ENCODE results near the gene VEGFD.

VEGFD gene, protein sequence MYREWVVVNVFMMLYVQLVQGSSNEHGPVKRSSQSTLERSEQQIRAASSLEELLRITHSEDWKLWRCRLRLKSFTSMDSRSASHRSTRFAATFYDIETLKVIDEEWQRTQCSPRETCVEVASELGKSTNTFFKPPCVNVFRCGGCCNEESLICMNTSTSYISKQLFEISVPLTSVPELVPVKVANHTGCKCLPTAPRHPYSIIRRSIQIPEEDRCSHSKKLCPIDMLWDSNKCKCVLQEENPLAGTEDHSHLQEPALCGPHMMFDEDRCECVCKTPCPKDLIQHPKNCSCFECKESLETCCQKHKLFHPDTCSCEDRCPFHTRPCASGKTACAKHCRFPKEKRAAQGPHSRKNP

DNA sequence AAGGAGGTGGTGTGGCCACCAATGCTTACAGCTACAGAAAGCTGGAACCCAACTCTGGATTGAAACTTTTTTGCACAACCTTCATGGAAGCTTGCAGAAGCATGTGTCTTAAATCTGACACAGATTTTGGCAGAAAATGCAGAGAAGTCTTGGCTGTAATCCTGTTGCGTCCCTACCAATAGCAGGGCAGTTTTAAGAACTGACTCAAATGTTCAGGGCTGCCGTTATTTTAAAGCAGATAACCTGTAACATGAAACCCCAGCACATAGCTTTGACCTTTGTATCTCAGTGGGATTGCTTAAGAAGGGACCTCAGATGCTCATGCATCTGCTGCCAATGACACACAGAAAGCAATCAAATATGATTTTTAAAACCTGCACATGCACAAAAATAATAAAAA, at the start of gene VEGFD:
TSS of gene VEGFD (minus strand) at position 110 of the 400 bp plus-strand sequence. CDS start 467 bp downstream, outside the sequence.
- DNase-seq, result no peak
- in situ Hi-C loops (cut with HindIII; ENCODE audit: low pct_ligation_motif_present, low pct_unique_long_range_greater_than_20kb, low sequenced_read_pairs), result no loop called here

DNA sequence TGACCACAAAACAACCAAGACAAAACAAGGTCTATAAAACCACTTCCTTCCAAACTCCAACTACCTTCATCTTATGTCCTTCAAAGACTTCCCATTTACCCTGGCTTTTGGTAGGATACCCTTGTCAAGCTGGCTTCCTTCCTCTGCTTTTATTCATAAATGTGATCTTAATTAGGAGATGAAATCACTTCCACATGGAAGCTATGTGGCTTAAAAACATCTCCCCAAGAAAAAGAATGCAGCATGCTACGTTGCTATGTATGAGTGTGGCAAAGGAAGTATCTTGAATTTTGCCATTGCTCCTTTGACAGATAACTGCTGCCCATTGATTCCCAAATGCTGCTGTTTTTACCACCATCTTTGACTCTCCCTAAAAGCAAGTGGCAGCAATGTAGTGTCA, 46.4 kb upstream of the VEGFD start:
- no peak for DNase-seq
- in situ Hi-C loops (cut with HindIII; ENCODE audit: low pct_ligation_motif_present, low pct_unique_long_range_greater_than_20kb, low sequenced_read_pairs), result no loop called here

DNA sequence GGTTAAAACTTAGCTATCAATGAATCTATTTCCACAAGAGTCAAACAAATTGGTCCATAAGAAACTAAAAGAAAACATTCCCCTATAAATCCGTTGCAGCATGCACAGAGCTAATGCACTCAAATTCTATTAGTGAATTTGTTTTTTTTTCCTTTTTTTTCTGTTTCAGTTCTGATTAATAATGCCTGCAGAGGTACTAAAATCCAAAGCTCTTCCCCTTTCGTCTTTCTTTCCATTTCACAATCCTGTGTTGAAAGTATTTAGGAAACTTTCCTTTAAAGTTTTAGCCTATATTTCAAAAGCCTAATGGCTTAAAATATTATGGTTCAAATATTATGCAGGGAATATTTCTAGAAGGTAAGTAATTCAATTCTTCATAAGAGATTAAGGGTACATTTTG, 45.9 kb upstream of the VEGFD start:
- no peak for DNase-seq
- in situ Hi-C loops (cut with HindIII; ENCODE audit: low pct_ligation_motif_present, low pct_unique_long_range_greater_than_20kb, low sequenced_read_pairs), result no loop called here

DNA sequence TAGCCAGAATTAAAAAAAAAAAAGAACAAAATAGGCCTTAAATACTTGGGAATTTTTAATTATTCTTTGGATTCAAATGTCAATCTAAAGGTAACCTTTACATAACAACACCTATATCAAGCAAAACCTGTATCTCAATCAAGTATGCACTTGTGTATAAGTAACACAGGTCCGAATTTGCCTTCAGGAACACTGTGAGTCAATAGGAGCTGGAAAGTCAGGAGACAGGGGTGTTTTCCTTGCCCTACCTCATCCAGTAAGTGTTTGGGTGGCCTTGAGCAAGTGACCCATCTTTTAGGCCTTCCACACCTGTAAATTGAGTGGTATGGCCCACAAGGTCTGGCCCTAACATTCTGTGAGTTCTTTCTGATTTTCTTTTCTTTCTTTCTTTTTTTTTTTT, 40.8 kb upstream of the VEGFD start:
- in situ Hi-C loops (cut with HindIII; ENCODE audit: low pct_ligation_motif_present, low pct_unique_long_range_greater_than_20kb, low sequenced_read_pairs), result no loop called here
- no peak for DNase-seq

DNA sequence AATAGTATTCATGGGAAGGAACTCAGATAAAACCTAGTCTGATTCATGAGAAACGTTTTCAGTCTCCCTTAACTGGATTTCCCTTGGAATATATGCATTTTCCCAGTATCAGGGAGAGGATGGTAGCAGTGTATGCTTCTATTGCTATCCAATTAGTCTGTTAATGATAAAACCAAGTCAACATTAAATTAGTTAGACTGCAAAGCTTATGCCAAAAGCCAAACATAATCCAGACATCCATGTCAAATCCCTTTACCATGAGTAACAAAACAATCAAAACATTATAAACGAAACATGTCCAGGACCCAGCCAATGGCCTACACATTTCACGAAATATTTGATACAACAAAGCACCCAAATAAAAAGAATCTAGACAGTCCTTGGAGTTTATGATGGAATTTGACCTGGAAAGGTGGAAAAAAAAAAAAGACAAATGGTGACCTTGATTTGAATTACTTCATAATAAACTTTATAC, 34.5 kb upstream of the VEGFD start:
- DNase-seq, result no peak
- in situ Hi-C loops (cut with HindIII; ENCODE audit: low pct_ligation_motif_present, low pct_unique_long_range_greater_than_20kb, low sequenced_read_pairs), result no loop called here

DNA sequence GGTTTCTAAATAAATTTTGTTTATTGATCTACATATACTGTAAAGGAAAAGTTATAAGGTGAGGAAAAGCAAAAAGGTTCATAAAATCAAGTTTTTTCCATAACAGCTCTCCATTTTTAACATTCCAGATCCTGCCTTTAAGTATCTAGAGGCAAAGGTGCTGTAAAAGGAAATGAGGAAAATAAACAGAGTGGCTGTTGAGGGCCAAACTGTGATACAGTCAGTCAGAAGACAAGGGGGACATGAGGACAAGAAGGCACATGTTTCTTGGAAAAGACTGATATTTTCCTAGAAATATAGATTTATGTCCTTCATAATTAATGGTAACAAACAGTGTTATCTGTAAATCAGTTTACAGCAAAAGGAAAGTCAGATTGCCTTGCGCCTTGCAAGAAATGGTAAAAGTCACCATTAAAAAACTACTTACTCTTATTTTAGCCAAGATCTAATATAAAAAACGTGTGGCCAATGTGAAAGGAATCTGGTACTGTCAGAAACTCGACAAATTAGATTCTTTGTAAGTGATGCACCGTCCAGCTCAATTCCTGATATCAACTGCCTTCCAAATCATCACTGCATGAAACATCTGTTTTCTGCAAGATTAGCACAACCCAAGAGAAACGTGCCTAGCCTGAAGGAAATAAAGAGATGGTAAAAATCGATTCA, 34.0 kb upstream of the VEGFD start:
- in situ Hi-C loops (cut with HindIII; ENCODE audit: low pct_ligation_motif_present, low pct_unique_long_range_greater_than_20kb, low sequenced_read_pairs), result no loop called here
- DNase-seq, result no peak

DNA sequence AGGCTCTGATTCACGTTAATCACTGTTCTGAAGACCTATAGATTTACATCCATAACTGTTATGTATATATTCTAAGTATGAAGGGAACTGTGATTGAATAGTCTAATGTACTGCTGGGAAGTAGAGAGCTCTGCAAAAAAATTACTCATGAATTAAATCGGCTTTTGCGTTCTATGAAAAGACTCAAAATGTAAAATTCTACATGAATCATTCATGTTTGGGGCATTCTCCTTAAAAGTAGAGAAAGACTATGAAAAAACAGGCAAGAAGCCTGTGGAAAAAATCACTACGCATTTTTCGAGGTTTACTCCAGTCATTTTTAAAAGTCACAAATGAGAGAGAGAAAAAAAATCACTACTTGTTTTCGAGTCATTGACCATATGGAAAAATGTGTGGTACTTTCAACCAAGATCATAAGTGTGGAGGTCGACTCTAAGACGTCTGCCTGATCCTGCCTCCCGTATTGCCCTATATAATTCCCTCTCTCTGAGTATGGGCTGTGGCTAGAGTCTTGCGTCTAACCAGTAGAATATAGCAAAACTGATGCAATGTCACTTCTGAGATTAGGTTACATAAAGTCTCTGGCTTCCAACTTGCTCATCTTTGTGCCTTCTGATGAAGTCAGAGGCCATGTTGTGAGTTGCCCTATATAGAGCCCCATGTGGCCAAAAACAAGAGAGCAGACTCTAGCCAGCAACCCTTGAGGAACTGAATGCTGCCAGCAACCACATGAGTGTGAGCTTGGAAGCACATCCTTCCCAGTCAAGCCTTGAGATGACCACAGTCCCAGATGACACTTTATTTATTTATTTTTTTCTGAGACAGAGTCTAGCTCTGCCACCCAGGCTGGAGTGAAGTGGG, 32.1 kb upstream of the VEGFD start:
- in situ Hi-C loops (cut with HindIII; ENCODE audit: low pct_ligation_motif_present, low pct_unique_long_range_greater_than_20kb, low sequenced_read_pairs), result no loop called here
- DNase-seq, result no peak

DNA sequence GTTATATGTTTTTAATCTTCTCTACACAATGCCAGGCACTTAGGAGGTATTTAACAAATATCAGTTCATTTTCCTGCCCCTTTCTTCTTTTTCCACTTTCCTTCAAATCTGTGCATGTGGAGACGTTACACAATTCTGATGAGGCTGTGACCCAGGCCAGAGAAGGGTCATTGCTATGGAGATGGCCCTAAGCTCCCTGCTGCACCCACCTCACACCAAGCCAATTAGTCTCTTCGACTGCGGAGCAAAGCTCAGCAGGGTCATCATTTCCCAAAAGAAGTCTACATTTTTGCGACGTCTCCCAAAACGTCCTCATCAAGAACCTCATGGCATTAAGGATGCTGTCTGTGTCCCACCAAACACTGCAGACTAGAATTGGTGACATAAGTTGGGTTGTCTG, 28.9 kb upstream of the VEGFD start:
- in situ Hi-C loops (cut with HindIII; ENCODE audit: low pct_ligation_motif_present, low pct_unique_long_range_greater_than_20kb, low sequenced_read_pairs), result no loop called here

DNA sequence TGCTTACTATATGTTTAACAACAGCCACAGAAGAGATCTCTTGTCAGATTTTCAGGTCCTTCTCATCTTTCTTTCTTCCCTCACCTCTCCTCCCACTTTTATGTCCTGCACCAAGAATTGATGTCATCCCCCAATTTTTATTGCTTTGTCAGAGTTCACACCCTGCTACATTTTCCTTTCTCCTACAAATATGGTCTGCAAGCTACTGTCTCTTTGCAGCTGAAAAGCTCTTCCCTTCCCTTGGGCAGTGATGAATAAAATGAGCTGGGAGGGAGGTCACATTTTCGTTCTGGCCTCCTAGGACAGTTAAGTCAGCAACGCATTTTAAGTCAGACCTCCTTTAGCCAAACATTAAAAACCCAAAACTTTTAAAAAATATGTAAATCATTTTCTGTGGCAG, 26.7 kb upstream of the VEGFD start:
- no peak for DNase-seq
- in situ Hi-C loops (cut with HindIII; ENCODE audit: low pct_ligation_motif_present, low pct_unique_long_range_greater_than_20kb, low sequenced_read_pairs), result no loop called here

More for the DNA sequence above, 28.9 kb upstream of the VEGFD start:
- DNase-seq, result no peak

DNA sequence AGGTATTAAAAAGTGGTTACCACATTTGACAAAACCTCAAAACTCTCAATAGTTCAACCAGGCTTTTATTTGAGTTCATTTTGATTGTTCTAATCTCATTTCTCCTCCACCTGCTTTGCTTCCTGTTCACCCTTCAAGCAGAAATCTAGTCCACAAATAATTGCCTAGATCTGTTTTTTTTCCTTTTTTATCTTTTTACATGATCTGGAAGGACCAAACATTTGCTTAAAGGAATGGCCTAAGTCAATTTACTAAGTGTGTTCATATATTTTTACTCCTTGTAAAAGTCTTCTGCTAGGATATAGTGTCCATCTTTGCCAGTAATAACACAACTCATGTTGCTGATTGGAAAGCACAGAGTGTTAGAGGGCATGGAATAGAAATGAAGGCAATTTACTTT, 26.2 kb upstream of the VEGFD start:
- DNase-seq, result no peak
- in situ Hi-C loops (cut with HindIII; ENCODE audit: low pct_ligation_motif_present, low pct_unique_long_range_greater_than_20kb, low sequenced_read_pairs), result no loop called here

DNA sequence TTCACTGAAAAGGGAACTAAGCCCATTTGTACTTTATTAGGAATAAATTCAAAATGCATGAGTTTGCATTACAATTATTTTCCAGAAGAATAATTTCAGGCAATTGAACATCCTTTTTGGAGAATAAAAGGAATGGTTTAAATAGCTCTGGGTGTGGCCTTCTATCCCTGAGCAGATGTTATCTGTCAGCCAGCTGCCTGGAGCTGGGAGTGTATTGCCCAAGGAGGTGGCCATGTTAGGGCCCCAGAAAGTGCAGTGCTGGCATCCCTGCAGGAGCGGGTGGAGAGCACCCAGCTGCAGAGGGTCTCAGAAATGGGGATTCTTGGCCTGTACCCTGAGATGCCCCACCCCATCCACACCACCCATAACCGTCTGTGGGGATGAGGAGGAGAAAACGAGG, 21.6 kb upstream of the VEGFD start:
- no peak for DNase-seq
- in situ Hi-C loops (cut with HindIII; ENCODE audit: low pct_ligation_motif_present, low pct_unique_long_range_greater_than_20kb, low sequenced_read_pairs), result no loop called here

DNA sequence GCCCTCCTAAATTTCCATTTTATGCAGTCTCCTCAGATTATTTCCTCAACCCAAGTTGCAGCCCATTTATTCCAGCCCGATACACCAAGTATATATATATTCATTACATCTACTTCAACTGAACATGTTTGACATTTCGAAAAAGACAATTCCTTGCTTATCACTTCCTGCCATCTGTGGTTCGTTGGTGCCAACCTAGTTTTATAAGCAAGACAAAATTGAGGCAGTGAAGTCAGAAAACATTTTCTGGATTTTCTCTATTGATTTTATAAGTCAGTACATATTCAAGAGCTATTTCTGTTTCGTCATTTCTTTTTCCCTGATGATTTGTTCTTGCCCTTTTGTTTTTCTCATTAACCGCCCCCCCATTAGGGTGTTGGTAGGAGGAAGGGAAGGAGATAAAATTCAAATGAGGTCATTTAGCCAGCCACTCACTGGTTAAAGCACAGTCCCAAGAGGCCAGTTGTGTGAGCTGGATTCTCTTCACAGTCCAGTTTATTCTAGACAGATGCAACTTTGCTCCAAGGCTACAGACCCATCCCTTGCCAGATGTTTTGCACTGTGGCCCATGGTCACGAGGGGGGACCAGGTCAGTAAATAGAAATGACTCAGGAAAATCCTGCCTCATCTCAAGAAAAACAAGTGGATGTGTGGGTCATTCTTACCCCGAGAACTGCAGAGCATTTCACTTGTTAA, 20.3 kb upstream of the VEGFD start:
- in situ Hi-C loops (cut with HindIII; ENCODE audit: low pct_ligation_motif_present, low pct_unique_long_range_greater_than_20kb, low sequenced_read_pairs), result no loop called here
- no peak for DNase-seq

DNA sequence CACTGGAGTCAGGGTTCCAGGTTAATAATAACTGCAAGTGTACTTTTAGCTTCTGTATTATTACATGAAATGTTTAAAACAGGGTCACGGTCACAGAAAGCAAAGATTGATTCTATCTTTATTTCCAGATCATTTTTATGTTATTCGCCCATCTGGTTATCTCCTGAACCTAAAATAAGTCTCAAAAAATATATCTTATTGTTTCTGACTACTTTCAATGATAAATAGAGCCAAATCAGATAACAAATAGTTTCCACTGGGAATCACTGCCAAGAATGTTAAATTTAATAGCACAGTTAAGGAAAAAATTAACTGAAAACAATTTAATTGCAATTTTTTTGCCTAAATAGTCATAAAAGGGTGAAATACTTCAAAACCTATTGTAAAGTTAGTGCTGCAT, 17.2 kb upstream of the VEGFD start:
- no peak for DNase-seq
- in situ Hi-C loops (cut with HindIII; ENCODE audit: low pct_ligation_motif_present, low pct_unique_long_range_greater_than_20kb, low sequenced_read_pairs), result no loop called here

DNA sequence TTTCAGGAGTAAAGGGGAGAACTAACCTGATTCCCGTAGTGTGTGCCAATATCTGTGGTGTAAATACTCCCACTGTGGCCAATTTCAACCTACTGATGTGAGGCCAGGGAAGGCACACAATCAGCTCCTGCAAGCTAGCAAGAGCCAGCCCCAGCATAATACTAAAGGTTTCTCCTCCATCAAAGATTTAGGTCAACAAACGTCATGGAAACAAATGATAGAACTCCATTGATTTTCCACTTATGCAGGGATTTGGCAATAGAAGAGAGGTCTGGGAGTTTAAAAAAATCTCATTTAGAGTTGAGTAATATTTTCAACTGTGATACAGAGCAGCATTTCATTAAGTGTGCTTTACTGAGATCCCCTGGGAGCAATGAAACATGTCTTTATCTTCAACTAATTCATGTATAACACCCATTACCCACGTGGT, 15.8 kb upstream of the VEGFD start:
- no peak for DNase-seq
- in situ Hi-C loops (cut with HindIII; ENCODE audit: low pct_ligation_motif_present, low pct_unique_long_range_greater_than_20kb, low sequenced_read_pairs), result no loop called here

DNA sequence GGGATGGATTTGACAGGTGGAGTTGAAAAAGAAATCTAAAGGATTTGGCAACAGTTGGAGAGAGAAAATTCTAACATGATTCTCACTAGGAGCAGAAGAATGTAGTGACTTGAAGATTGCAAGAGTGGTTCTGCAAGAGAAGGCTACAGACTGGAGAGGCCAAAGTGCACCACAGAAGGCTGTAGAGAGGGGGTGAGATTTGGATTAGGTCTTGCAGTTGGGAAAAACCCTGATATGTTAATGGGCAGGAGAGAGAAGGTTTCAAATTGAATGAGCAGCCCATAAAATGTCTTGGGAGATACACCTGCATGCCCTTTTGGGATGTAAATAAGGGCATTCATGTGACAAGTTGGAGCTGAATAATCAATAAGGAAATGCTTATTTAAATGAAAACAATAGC, 14.7 kb upstream of the VEGFD start:
- in situ Hi-C loops (cut with HindIII; ENCODE audit: low pct_ligation_motif_present, low pct_unique_long_range_greater_than_20kb, low sequenced_read_pairs), result no loop called here
- DNase-seq, result no peak

DNA sequence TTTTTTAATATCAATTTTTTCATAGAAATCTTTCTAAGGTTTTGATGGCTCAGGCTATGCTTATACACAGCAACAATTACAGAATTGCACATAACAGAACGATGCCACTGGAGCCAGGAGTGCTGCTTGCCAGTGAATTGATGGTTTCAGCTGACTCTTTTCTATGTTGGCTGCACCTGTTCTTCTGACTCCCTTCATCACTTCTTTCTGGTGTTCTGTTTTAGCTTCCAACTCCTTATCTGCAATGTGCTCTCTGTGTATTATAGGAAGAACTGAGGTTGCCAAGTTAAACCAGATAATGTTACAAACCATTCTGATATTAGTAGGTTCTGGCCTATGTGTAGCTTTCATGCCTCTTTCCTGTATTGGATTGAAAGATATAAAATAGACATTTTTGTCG, 11.6 kb upstream of the VEGFD start:
- no peak for DNase-seq
- in situ Hi-C loops (cut with HindIII; ENCODE audit: low pct_ligation_motif_present, low pct_unique_long_range_greater_than_20kb, low sequenced_read_pairs), result no loop called here

DNA sequence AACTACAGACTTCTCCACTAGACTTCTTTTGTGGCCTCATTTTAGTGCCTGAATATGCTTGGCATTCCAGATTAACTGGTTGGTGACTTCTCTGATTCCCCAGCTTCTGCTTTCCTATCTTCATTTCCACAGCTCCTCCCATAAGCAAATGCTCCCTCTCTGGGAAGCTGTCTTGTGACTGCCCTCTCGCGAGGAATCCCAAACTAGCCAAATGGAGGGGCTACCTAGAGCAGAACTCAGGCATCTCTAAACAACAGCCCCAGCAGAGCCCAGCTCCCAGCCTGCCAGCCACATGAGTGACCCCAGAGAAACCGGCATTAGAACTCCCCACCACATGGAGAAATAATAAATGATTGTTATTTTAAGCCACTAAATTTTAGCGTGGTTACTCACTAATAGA, 7.6 kb upstream of the VEGFD start:
- DNase-seq, result no peak
- in situ Hi-C loops (cut with HindIII; ENCODE audit: low pct_ligation_motif_present, low pct_unique_long_range_greater_than_20kb, low sequenced_read_pairs), result no loop called here

DNA sequence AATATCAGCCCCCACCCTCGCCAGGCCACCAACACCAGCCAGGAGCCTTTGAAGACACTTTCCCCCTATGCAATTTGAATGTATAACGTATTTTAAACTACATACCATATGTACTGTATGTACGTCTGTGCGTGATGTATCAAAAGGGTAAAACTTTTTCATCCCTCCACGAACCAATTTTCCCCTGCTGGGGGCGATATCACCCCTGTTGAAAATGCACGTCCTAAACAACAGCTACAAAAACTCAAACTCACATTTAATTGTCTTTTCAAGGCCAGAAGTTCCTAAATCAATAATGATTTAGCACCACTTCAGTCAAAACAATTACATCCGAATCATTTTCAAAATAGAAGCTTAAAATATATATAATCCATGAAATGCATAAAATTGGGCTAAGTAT, 1.4 kb downstream of the VEGFD start:
- DNase-seq, result no peak
- in situ Hi-C loops (cut with HindIII; ENCODE audit: low pct_ligation_motif_present, low pct_unique_long_range_greater_than_20kb, low sequenced_read_pairs), result no loop called here

DNA sequence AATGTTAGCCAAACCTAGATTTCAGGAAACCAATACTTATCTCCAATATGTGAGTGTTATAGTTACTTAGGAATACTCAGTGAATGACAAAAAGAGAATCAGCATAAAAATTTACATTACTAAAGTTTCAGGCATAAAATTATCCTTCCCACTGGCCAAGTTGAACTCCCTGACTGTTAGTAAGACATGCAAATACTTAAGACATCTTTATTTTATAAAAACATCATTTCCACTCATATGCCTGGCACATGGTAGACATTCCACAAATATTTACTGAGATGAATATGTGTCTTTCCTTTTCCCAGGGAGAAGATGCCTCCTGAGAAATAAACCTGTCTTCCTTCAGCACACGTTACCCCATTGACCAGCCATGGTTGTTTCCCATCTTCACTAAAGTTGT, 7.3 kb downstream of the VEGFD start:
- in situ Hi-C loops (cut with HindIII; ENCODE audit: low pct_ligation_motif_present, low pct_unique_long_range_greater_than_20kb, low sequenced_read_pairs), result no loop called here
- DNase-seq, result no peak

Measured in ACHN (cell line).